CD4-positive, alpha-beta T cell treated with Interleukin-6 at 100 ng/mL for 8 hours (primary cell): ENCODE measurements around the gene SATB2.

ENCODE experiments used
- DNase-seq: peaks from one replicate; pipeline ENCODE4 v3.0.0-alpha.2; 2020; ENCODE audit warnings: mixed read lengths, low spot score

SATB2 gene

GRCh38 chr2:199457147-199458008 is at the start of gene SATB2:
Gene SATB2 (minus strand): TSS chr2:199457939. CDS start chr2:199456037, 1,902 bp downstream.
- DNase-seq, result no peak

- no peak for DNase-seq
These were observed 48.1 kb upstream of the SATB2 start for GRCh38 chr2:199505755-199506403.

GRCh38 chr2:199503148-199503547 is 45.4 kb upstream of the SATB2 start:
- no peak for DNase-seq

GRCh38 chr2:199499005-199499404 is 41.3 kb upstream of the SATB2 start:
- DNase-seq, result no peak

- no peak for DNase-seq
These were observed 37.4 kb upstream of the SATB2 start for GRCh38 chr2:199495147-199495546.

GRCh38 chr2:199490049-199490448 is 32.3 kb upstream of the SATB2 start:
- DNase-seq, result no peak

GRCh38 chr2:199488772-199489400 is 31.1 kb upstream of the SATB2 start:
- peak; percentile 12 for DNase-seq

GRCh38 chr2:199485732-199486335 is 28.1 kb upstream of the SATB2 start:
- DNase-seq, result peak; percentile 9

GRCh38 chr2:199484927-199485326 is 27.2 kb upstream of the SATB2 start:
- DNase-seq, result no peak

GRCh38 chr2:199480966-199481365 is 23.2 kb upstream of the SATB2 start:
- no peak for DNase-seq

GRCh38 chr2:199477277-199477834 is 19.6 kb upstream of the SATB2 start:
- no peak for DNase-seq

- no peak for DNase-seq
These were observed 13.8 kb upstream of the SATB2 start for GRCh38 chr2:199471443-199472057.

- DNase-seq, result no peak
These were observed 13.1 kb upstream of the SATB2 start for GRCh38 chr2:199470672-199471442.

- no peak for DNase-seq
These were observed 12.6 kb upstream of the SATB2 start for GRCh38 chr2:199470361-199470671.

- no peak for DNase-seq
These were observed 12.0 kb upstream of the SATB2 start for GRCh38 chr2:199469514-199470360.

- no peak for DNase-seq
These were observed 11.1 kb upstream of the SATB2 start for GRCh38 chr2:199468561-199469513.

- DNase-seq, result no peak
These were observed 9.5 kb upstream of the SATB2 start for GRCh38 chr2:199467066-199467822.

GRCh38 chr2:199466692-199467065 is 8.9 kb upstream of the SATB2 start:
- no peak for DNase-seq
